Astrocyte (in vitro differentiated cells and primary cell): ENCODE measurements around the gene FOXC2. TPM values are rescaled to one million over a fixed set of nuclear protein-coding genes. Genes with fewer than 3 reads are reported as not detected.

Experiments
- DNase-seq: peaks from one replicate; pipeline ENCODE4 v3.0.0-alpha.2; 2010; ENCODE audit warnings: low read depth
- FAIRE-seq: peaks from 2 replicates; lab custom pipeline; 2011; peaks lifted over from hg19 to GRCh38; lab: Jason Lieb, UNC
- H2AFZ ChIP-seq: 2 replicates; pipeline ENCODE4 v1.6.0; 2012; ENCODE audit warnings: low read depth, low read length, inconsistent platforms
- H3K27ac ChIP-seq: 2 replicates; pipeline ENCODE4 v1.5.1; 2011; ENCODE audit warnings: low read depth, low read length, inconsistent platforms
- H3K27me3 ChIP-seq: 2 replicates; pipeline ENCODE4 v1.6.0; 2011; ENCODE audit warnings: low read length, inconsistent platforms; ENCODE audit not compliant: insufficient read depth
- H3K36me3 ChIP-seq: 2 replicates; pipeline ENCODE4 v1.5.1; 2011; ENCODE audit warnings: low read length, inconsistent platforms; ENCODE audit not compliant: insufficient read depth
- H3K4me1 ChIP-seq: 2 replicates; pipeline ENCODE4 v1.5.1; 2011; ENCODE audit warnings: low read length, inconsistent platforms; ENCODE audit not compliant: insufficient read depth
- H3K4me2 ChIP-seq: 2 replicates; pipeline ENCODE4 v1.6.0; 2012; ENCODE audit warnings: low read length, inconsistent platforms
- H3K4me3 ChIP-seq: 2 replicates; pipeline ENCODE4 v1.5.1; 2011; ENCODE audit warnings: low read depth, mild to moderate bottlenecking, low read length, inconsistent platforms; ENCODE audit not compliant: insufficient read depth
- H3K79me2 ChIP-seq: 2 replicates; pipeline ENCODE4 v1.6.0; 2012; ENCODE audit warnings: mild to moderate bottlenecking, low read length, inconsistent platforms; ENCODE audit not compliant: insufficient read depth
- H3K9ac ChIP-seq: 2 replicates; pipeline ENCODE4 v1.6.0; 2012; ENCODE audit warnings: mild to moderate bottlenecking, low read length, inconsistent platforms
- H3K9me3 ChIP-seq: 2 replicates; pipeline ENCODE4 v1.5.1; 2012; ENCODE audit warnings: low read depth, mild to moderate bottlenecking, low read length, inconsistent platforms; ENCODE audit not compliant: insufficient read depth
- H4K20me1 ChIP-seq: 2 replicates; pipeline ENCODE4 v1.6.0; 2012; ENCODE audit warnings: low read length, inconsistent platforms; ENCODE audit not compliant: insufficient read depth
- H3K27ac Mint-ChIP-seq: one replicate; pipeline ENCODE4 v1.8.0; 2021; ENCODE audit warnings: mild to moderate bottlenecking, mixed read lengths; ENCODE audit not compliant: unreplicated experiment
- H3K27me3 Mint-ChIP-seq: one replicate; pipeline ENCODE4 v1.8.0; 2021; ENCODE audit warnings: low read depth, mixed read lengths; ENCODE audit not compliant: unreplicated experiment
- H3K36me3 Mint-ChIP-seq: one replicate; pipeline ENCODE4 v1.8.0; 2021; ENCODE audit warnings: low read depth, mixed read lengths; ENCODE audit not compliant: unreplicated experiment
- H3K4me1 Mint-ChIP-seq: one replicate; pipeline ENCODE4 v1.8.0; 2021; ENCODE audit warnings: low read depth, mixed read lengths; ENCODE audit not compliant: unreplicated experiment
- H3K4me3 Mint-ChIP-seq: one replicate; pipeline ENCODE4 v1.8.0; 2021; ENCODE audit warnings: mild to moderate bottlenecking, moderate library complexity, mixed read lengths; ENCODE audit not compliant: unreplicated experiment
- H3K9me3 Mint-ChIP-seq: one replicate; pipeline ENCODE4 v1.8.0; 2021; ENCODE audit warnings: mild to moderate bottlenecking, mixed read lengths; ENCODE audit not compliant: unreplicated experiment
- EZH2 ChIP-seq: IDR thresholded peaks from 2 replicates; pipeline ENCODE4 v1.6.1; 2012; ENCODE audit warnings: mild to moderate bottlenecking, low read length, inconsistent platforms; ENCODE audit not compliant: insufficient read depth
- total RNA-seq: library from RNA; stranded (reverse); gene quantifications from 2 replicates; pipeline ENCODE4 v1.2.1, GENCODE V29; 2021
- TF ChIP-seq, protein P1 (sequence below): IDR thresholded peaks from 2 replicates; pipeline ENCODE4 v1.5.1; 2011; ENCODE audit warnings: low read depth, mild to moderate bottlenecking, inconsistent platforms, low read length, moderate library complexity; ENCODE audit not compliant: insufficient read depth

FOXC2 gene
- total RNA-seq, 1 donor from 2014 or later, result 15.8 TPM

DNA sequence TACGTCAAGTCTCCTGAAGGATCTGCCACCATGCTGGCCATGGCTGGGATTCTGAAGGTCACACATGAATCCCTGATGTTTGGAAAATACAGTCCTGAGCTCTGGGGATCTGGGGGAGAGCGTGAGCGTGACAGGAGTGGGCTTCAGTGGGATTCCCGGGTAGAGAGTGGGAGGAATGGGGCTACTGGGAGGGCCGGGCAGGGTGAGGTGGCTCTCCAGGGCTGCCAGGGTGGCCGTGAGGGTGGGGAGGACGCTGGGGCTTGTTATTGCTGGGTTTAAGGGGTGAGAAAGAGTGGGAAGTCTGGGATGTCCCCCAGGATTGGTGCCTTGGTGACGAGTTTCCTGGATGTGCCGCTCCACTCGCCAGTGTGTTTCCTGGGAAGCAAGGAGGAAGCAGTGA is 43.0 kb downstream of the FOXC2 start:
- Mint-ChIP-seq H3K4me1 (peaks cover 28% of the 10 kb centered on the region), H3K4me3 (peak overlapping the region; percentile 76), H3K27ac (peak overlapping the region; percentile 100), H3K9me3 (peaks cover 2% of the 10 kb centered on the region), H3K36me3 (no peaks in the 10 kb centered on the region), H3K27me3 (no peaks in the 10 kb centered on the region)
- Histone ChIP-seq H3K27ac (peak overlapping the region; percentile 88), H2AFZ (peak overlapping the region; percentile 28), H3K4me3 (no peak overlapping the region), H3K4me1 (peaks cover 35% of the 10 kb centered on the region), H4K20me1 (no peaks in the 10 kb centered on the region), H3K36me3 (no peaks in the 10 kb centered on the region), H3K79me2 (no peaks in the 10 kb centered on the region), H3K4me2 (peak overlapping the region; percentile 71), H3K27me3 (no peaks in the 10 kb centered on the region), H3K9me3 (no peaks in the 10 kb centered on the region), H3K9ac (peak overlapping the region; percentile 77)
- DNase-seq (no peak), FAIRE-seq (no peak)
- TF ChIP-seq, protein P1, sequence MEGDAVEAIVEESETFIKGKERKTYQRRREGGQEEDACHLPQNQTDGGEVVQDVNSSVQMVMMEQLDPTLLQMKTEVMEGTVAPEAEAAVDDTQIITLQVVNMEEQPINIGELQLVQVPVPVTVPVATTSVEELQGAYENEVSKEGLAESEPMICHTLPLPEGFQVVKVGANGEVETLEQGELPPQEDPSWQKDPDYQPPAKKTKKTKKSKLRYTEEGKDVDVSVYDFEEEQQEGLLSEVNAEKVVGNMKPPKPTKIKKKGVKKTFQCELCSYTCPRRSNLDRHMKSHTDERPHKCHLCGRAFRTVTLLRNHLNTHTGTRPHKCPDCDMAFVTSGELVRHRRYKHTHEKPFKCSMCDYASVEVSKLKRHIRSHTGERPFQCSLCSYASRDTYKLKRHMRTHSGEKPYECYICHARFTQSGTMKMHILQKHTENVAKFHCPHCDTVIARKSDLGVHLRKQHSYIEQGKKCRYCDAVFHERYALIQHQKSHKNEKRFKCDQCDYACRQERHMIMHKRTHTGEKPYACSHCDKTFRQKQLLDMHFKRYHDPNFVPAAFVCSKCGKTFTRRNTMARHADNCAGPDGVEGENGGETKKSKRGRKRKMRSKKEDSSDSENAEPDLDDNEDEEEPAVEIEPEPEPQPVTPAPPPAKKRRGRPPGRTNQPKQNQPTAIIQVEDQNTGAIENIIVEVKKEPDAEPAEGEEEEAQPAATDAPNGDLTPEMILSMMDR, result no peak
- TF ChIP-seq EZH2, result no peak

DNA sequence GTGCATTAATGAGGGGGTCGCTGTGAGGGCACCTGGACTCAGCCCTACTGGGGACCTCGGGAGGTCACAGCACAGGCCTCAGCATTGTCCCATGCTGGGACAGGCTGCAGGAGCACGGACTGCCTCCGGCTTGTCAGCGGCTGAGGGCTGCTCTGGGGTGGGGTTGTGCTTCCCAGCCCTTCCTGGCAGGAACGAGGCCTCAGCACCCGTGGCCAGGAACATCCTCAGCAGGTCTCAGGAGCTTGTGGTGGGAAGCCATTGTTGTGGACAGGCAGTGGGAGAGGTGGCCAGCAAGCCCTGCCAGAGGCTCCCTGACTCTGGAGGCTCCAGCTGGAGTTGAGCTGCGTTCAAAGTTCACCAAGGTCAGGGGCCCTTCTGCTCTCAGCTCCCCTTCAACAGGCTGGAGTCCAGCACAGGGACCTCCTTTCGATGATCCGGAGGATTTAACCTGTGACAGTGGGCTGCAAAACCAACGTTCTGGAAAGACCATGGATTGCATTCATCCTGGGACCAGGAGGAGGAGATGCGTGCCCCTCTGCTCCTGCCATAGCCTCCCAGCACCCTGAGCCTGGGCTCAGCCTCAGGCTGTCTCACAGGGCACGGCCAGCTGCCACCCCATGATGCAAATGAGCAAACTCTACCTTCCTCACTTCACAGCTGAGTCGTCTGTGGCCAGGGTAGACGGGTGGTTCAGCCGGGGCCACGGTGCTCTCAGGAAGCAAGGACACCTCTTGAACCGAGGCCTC is 44.3 kb downstream of the FOXC2 start:
- Histone ChIP-seq H2AFZ (peak overlapping the region; percentile 20), H4K20me1 (no peaks in the 10 kb centered on the region), H3K9me3 (no peaks in the 10 kb centered on the region), H3K4me1 (peaks cover 35% of the 10 kb centered on the region), H3K4me3 (no peak overlapping the region), H3K27ac (no peak overlapping the region), H3K4me2 (no peak overlapping the region), H3K9ac (no peak overlapping the region), H3K27me3 (no peaks in the 10 kb centered on the region), H3K79me2 (no peaks in the 10 kb centered on the region), H3K36me3 (no peaks in the 10 kb centered on the region)
- DNase-seq, result no peak
- Mint-ChIP-seq H3K27me3 (no peaks in the 10 kb centered on the region), H3K36me3 (no peaks in the 10 kb centered on the region), H3K9me3 (peaks cover 2% of the 10 kb centered on the region), H3K4me1 (peaks cover 28% of the 10 kb centered on the region), H3K4me3 (no peak overlapping the region), H3K27ac (no peak overlapping the region)
- TF ChIP-seq, protein P1, result no peak
- TF ChIP-seq EZH2, result no peak
- FAIRE-seq, result no peak

DNA sequence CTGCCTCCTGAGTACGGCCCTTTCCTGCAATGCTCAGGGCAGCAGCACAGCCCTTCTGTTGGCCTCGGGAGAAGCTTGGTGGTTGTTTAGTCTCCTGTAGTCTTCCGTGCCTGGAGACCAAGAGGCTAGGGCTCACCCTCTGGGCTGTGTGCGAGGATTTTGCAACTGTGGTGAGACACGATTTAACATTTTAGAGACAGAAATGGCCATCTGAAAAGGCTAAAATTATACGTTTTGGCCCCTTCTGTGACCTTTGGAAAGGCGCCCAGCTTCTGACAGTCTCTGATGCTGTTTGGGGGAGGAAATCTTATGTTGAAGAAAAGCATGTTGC is 44.9 kb downstream of the FOXC2 start:
- Mint-ChIP-seq H3K36me3 (no peaks in the 10 kb centered on the region), H3K27ac (no peak overlapping the region), H3K9me3 (peaks cover 2% of the 10 kb centered on the region), H3K4me1 (peaks cover 28% of the 10 kb centered on the region), H3K4me3 (no peak overlapping the region), H3K27me3 (no peaks in the 10 kb centered on the region)
- Histone ChIP-seq H3K4me2 (peak overlapping the region; percentile 10), H3K27me3 (no peaks in the 10 kb centered on the region), H3K79me2 (no peaks in the 10 kb centered on the region), H3K36me3 (no peaks in the 10 kb centered on the region), H4K20me1 (no peaks in the 10 kb centered on the region), H2AFZ (peak overlapping the region; percentile 20), H3K4me3 (no peak overlapping the region), H3K9ac (no peak overlapping the region), H3K9me3 (no peaks in the 10 kb centered on the region), H3K27ac (no peak overlapping the region), H3K4me1 (peaks cover 35% of the 10 kb centered on the region)
- FAIRE-seq (no peak), DNase-seq (no peak)
- TF ChIP-seq, protein P1, result no peak
- no peak for TF ChIP-seq EZH2
